ENCODE results near the gene SENP8. TPM values are rescaled to one million over a fixed set of nuclear protein-coding genes. Genes with fewer than 3 reads are reported as not detected.
"Not testable (repeated sequence)": the region's sequence is repeated elsewhere in the genome, so short reads cannot be mapped to it uniquely, and the experiment has no call there.

The SENP8 gene
- total and polyA plus RNA-seq, 2 of the 4 experiments (the other 2 are of a cell fraction), result 1.6 to 2.9 TPM

DNA sequence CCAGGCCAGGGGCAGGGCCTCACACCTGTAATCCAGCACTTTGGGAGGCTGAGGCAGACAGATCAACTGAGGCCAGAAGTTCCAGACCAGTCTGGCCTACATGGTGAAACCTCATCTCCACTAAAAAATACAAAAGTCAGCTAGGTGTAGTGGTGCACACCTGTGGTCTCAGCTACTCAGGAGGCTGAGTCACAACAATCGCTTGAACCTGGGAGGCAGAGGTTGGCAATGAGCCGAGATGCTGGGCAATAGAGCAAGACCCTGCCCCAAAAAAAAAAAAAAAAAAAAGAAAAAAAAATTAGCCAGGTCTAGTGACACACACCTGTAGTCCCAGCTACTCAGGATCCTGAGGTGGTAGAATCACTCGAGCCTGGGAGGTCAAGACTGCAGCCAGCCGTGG, 19.0 kb upstream of the SENP8 start:
- H4K5ac ChIP-seq (ENCODE audit: low read depth, low read length), result no peak overlapping the region
- no TSS peak for BruUV-seq (replicated peaks)
- H2BK15ac ChIP-seq (ENCODE audit: low read depth, low read length), result no peak overlapping the region
- no peak overlapping the region for H3K56ac ChIP-seq (ENCODE audit: extremely low read depth, insufficient read depth, low read length)
- H3K36me3 ChIP-seq (ENCODE audit: control insufficient read depth, insufficient read depth, low read length), result no peaks in the 10 kb centered on the region
- CTCF ChIA-PET, result no interaction called here
- POLR2A ChIA-PET (ENCODE audit: unreplicated experiment), result no interaction called here
- H3K9ac ChIP-seq (ENCODE audit: low read depth, low read length), result no peak overlapping the region
- peaks cover 25% of the 10 kb centered on the region for H4K20me1 ChIP-seq (ENCODE audit: insufficient read depth, low read length)
- no peak overlapping the region for H4K91ac ChIP-seq (ENCODE audit: insufficient read depth, low read depth, low read length)
- WGBS, 2 experiments (ENCODE audit: extremely low coverage in 2 of 2, insufficient read length in 1 of 2), result no CpG with 5 or more reads among the region's 4 CpGs
- no peak overlapping the region for H3K14ac ChIP-seq (replicated peaks; ENCODE audit: low read depth, low read length)
- dilution Hi-C loops (cut with HindIII; ENCODE audit: low sequenced_read_pairs, unreplicated experiment) (no loop called here), intact Hi-C loops (cut with micrococcal nuclease) (no loop called here), in situ Hi-C loops (cut with MboI; ENCODE audit: low sequenced_read_pairs) (no loop called here)
- H3K4me2 ChIP-seq (ENCODE audit: low read depth, low read length), result no peak overlapping the region
- DNase-seq (no peak), ATAC-seq (ENCODE audit: low read depth) (no peak)
- no peaks in the 10 kb centered on the region for H3K9me3 ChIP-seq (ENCODE audit: control insufficient read depth, insufficient read depth, low read length)
- no peak overlapping the region for H2BK20ac ChIP-seq (ENCODE audit: low read depth, low read length)
- no peak overlapping the region for H3K27ac ChIP-seq (ENCODE audit: insufficient read depth, low read length)
- H3K9me1 ChIP-seq (ENCODE audit: insufficient read depth, low read length), result no peaks in the 10 kb centered on the region; the same call in none of the 2 replicates
- H2BK120ac ChIP-seq (ENCODE audit: low read depth, low read length), result no peak overlapping the region
- H3K4me3 ChIP-seq (ENCODE audit: insufficient read depth, low read depth, low read length), result no peak overlapping the region
- H3K4ac ChIP-seq (ENCODE audit: low read depth, low read length), result no peak overlapping the region
- H2AFZ ChIP-seq (replicated peaks; ENCODE audit: low read length, poor library complexity), result no peak overlapping the region
- TF ChIP-seq POLR2A (IDR thresholded peaks at IDR 0.05; ENCODE audit: low read depth, low read length) (no peak), FOS (IDR thresholded peaks at IDR 0.05; ENCODE audit: low read depth, low read length) (no peak), RAD21 (IDR thresholded peaks at IDR 0.05; ENCODE audit: low read length) (no peak), BHLHE40 (IDR thresholded peaks at IDR 0.05; ENCODE audit: low read depth, low read length) (no peak), CHD1 (IDR thresholded peaks at IDR 0.05; ENCODE audit: low read depth, low read length) (no peak)
- H2AK9ac ChIP-seq (replicated peaks; ENCODE audit: low read depth, low read length, poor library complexity), result no peak overlapping the region
- peaks cover 11 to 33% of the 10 kb centered on the region in 2 experiments for H3K79me1 ChIP-seq (ENCODE audit: low read depth in 1 of 2, low read length in 2 of 2)
- no peak overlapping the region for H3K23ac ChIP-seq (ENCODE audit: low read depth, low read length)
- no peaks in the 10 kb centered on the region for H3K27me3 ChIP-seq (ENCODE audit: control insufficient read depth, insufficient read depth, low read length)
- H3K4me1 ChIP-seq (ENCODE audit: control insufficient read depth, insufficient read depth, low read length), result peaks cover 3% of the 10 kb centered on the region; the same call in 1 of the 2 replicates
- no peak overlapping the region for H4K8ac ChIP-seq (ENCODE audit: low read depth in 2 of 2, low read length in 2 of 2)
- H3K18ac ChIP-seq (ENCODE audit: low read depth, low read length), result no peak overlapping the region
- H2AK5ac ChIP-seq (ENCODE audit: low read depth, low read length), result no peak overlapping the region
- H2BK5ac ChIP-seq (ENCODE audit: low read depth, low read length, poor library complexity, severe bottlenecking), result no peak overlapping the region

DNA sequence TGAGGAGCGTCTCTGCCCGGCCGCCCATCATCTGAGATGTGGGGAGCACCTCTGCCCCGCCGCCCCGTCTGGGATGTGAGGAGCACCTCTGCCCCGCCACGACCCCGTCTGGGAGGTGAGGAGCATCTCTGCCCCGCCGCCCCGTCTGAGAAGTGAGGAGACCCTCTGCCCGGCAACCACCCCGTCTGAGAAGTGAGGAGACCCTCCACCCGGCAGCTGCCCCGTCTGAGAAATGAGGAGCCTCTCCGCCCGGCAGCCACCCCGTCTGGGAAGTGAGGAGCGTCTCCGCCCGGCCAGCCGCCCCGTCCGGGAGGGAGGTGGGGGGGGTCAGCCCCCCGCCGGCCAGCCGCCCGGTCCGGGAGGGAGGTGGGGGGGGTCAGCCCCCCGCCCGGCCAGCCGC, 17.7 kb upstream of the SENP8 start:
- Histone ChIP-seq H4K20me1 (ENCODE audit: insufficient read depth, low read length) (peaks cover 29% of the 10 kb centered on the region), H3K79me1 (ENCODE audit: low read depth in 1 of 2, low read length in 2 of 2) (peaks cover 15 to 33% of the 10 kb centered on the region in 2 experiments)
- H3K56ac ChIP-seq (ENCODE audit: extremely low read depth, insufficient read depth, low read length); H2BK120ac ChIP-seq (ENCODE audit: low read depth, low read length); DNase-seq; H3K27ac ChIP-seq (ENCODE audit: insufficient read depth, low read length); intact Hi-C loops (cut with micrococcal nuclease); H2BK15ac ChIP-seq (ENCODE audit: low read depth, low read length); H2BK5ac ChIP-seq (ENCODE audit: low read depth, low read length, poor library complexity, severe bottlenecking); H3K18ac ChIP-seq (ENCODE audit: low read depth, low read length); H3K4me1 ChIP-seq (ENCODE audit: control insufficient read depth, insufficient read depth, low read length); H2AK9ac ChIP-seq (replicated peaks; ENCODE audit: low read depth, low read length, poor library complexity); H4K91ac ChIP-seq (ENCODE audit: insufficient read depth, low read depth, low read length); H3K9ac ChIP-seq (ENCODE audit: low read depth, low read length); ATAC-seq (ENCODE audit: low read depth); BruUV-seq (replicated peaks); H2BK20ac ChIP-seq (ENCODE audit: low read depth, low read length); H3K4ac ChIP-seq (ENCODE audit: low read depth, low read length); H2AK5ac ChIP-seq (ENCODE audit: low read depth, low read length); H4K5ac ChIP-seq (ENCODE audit: low read depth, low read length); dilution Hi-C loops (cut with HindIII; ENCODE audit: low sequenced_read_pairs, unreplicated experiment); H3K9me1 ChIP-seq (ENCODE audit: insufficient read depth, low read length); H3K4me3 ChIP-seq (ENCODE audit: insufficient read depth, low read depth, low read length); H3K4me2 ChIP-seq (ENCODE audit: low read depth, low read length); H3K27me3 ChIP-seq (ENCODE audit: control insufficient read depth, insufficient read depth, low read length); H3K23ac ChIP-seq (ENCODE audit: low read depth, low read length); in situ Hi-C loops (cut with MboI; ENCODE audit: low sequenced_read_pairs); POLR2A ChIA-PET (ENCODE audit: unreplicated experiment); H2AFZ ChIP-seq (replicated peaks; ENCODE audit: low read length, poor library complexity); H4K8ac ChIP-seq (ENCODE audit: low read depth in 2 of 2, low read length in 2 of 2); CTCF ChIA-PET; H3K36me3 ChIP-seq (ENCODE audit: control insufficient read depth, insufficient read depth, low read length); H3K9me3 ChIP-seq (ENCODE audit: control insufficient read depth, insufficient read depth, low read length); H3K14ac ChIP-seq (replicated peaks; ENCODE audit: low read depth, low read length): not testable (repeated sequence)
- no CpG with 5 or more reads among the region's 33 CpGs for WGBS, 2 experiments (ENCODE audit: extremely low coverage in 2 of 2, insufficient read length in 1 of 2)

Measured in IMR-90 (cell line).